ENCODE results near the gene PTPN4. TPM values are rescaled to one million over a fixed set of nuclear protein-coding genes. Genes with fewer than 3 reads are reported as not detected.

Gene PTPN4
- total and polyA plus RNA-seq, 3 donors from 2014 or later, result 19.7 to 80.5 (median 58.5) TPM

DNA sequence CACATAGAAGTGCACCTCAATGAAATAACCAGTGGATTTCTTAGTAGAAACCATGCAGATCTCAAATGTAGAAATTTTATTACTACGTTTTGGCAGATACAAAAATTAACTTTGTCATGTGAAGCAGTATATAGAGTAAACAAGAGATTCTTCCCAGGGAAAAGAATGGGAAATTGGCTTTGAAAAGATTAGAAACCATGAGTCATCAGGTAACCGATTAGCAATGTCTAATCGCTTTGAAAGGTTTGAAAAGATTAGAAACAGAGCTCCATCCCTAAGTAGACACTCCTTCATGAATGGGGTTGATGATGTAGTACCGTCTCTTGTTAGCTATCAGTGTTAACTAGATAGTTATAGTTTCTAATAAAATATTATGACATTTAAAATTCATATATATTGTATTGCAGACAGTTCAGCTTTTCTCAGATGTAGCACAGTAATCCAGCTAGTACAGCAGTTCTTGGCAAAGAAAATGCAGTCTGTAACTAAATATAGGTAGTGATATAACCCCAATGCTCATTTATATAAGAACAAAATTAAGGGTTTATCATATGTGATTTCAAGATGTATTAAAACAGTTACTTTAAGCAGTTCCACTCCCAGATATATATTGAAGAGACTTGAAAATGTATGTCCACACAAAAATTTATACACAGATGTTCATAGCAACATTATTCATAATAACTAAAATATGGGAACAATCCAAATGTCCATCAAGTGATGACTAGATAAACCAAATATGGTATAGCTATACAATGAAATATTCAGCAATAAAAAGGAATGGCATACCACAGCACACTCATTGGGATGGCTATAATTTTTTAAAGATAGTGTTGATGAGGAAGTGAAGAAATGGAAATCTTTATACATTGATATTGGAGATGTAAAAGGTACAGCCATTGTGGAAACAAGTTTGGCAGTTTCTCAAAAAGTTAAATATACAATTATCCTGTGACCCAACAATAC lies 113.9 kb downstream of the PTPN4 start:
- Histone ChIP-seq H3K27me3 (no peaks in the 10 kb centered on the region), H3K27ac (no peak overlapping the region), H3K4me1 (no peaks in the 10 kb centered on the region), H3K36me3 (ENCODE audit: low read depth, missing control alignments) (no peaks in the 10 kb centered on the region), H3K4me3 (no peak overlapping the region), H3K9me3 (no peaks in the 10 kb centered on the region)
- TF ChIP-seq, protein P1, sequence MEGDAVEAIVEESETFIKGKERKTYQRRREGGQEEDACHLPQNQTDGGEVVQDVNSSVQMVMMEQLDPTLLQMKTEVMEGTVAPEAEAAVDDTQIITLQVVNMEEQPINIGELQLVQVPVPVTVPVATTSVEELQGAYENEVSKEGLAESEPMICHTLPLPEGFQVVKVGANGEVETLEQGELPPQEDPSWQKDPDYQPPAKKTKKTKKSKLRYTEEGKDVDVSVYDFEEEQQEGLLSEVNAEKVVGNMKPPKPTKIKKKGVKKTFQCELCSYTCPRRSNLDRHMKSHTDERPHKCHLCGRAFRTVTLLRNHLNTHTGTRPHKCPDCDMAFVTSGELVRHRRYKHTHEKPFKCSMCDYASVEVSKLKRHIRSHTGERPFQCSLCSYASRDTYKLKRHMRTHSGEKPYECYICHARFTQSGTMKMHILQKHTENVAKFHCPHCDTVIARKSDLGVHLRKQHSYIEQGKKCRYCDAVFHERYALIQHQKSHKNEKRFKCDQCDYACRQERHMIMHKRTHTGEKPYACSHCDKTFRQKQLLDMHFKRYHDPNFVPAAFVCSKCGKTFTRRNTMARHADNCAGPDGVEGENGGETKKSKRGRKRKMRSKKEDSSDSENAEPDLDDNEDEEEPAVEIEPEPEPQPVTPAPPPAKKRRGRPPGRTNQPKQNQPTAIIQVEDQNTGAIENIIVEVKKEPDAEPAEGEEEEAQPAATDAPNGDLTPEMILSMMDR (IDR thresholded peaks at IDR 0.05), result no peak
- no peak for TF ChIP-seq POLR2A (IDR thresholded peaks at IDR 0.05)
- intact Hi-C loops (cut with DNase I; ENCODE audit: low total_unique reads), result no loop called here
- no peak for DNase-seq
- 86 to 93% methylated on average over 4 of the region's 4 CpGs for WGBS, 2 donors

DNA sequence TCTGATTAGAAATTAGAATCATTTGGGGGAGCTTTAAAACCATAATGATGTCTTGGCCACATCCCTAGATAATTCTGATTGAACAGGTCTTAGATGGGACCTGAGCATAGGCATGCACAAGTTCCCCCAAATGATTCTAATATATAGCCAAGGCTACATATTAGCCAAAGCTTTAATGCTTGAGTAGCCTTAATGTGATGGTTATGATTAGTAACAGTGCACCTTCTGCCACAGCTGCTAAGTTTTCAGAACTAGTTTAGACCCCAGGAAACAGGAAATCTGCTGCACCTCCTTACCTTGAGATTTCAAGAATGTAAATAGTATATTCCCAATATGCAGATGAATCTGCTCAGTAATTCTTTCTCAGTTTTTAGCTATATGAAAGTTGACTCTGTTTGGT lies 119.8 kb downstream of the PTPN4 start:
- Histone ChIP-seq H3K4me3 (no peak overlapping the region), H3K4me1 (no peaks in the 10 kb centered on the region), H3K9me3 (no peaks in the 10 kb centered on the region), H3K27ac (no peak overlapping the region), H3K36me3 (ENCODE audit: low read depth, missing control alignments) (no peaks in the 10 kb centered on the region), H3K27me3 (no peaks in the 10 kb centered on the region)
- no peak for DNase-seq
- intact Hi-C loops (cut with DNase I; ENCODE audit: low total_unique reads), result no loop called here
- TF ChIP-seq POLR2A (IDR thresholded peaks at IDR 0.05), result no peak
- TF ChIP-seq, protein P1 (IDR thresholded peaks at IDR 0.05), result no peak

DNA sequence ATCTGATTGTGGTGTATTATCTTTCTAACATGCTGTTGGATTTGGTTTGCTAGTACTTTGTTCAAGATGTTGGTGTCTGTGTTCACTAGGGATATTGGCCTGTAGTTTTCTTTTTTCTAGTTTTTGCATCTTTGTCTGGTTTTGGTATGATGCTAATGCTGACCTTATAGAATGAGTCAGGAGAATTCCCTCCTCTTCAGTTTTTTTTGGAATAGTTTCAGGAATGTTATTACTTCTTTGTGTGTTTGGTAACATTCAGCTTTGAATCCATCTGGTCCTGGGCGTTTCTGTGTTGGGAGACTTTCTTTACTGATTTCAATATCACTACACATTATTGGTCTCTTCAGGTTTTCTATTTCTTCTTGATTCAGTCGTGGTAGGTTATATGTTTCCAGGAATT lies 129.0 kb downstream of the PTPN4 start:
- intact Hi-C loops (cut with DNase I; ENCODE audit: low total_unique reads), result no loop called here
- Histone ChIP-seq H3K27ac (no peak overlapping the region), H3K9me3 (no peaks in the 10 kb centered on the region), H3K36me3 (ENCODE audit: low read depth, missing control alignments) (no peaks in the 10 kb centered on the region), H3K4me1 (no peaks in the 10 kb centered on the region), H3K4me3 (no peak overlapping the region), H3K27me3 (no peaks in the 10 kb centered on the region)
- 66 to 71% methylated on average over 2 of the region's 2 CpGs for WGBS, 2 donors
- TF ChIP-seq POLR2A (IDR thresholded peaks at IDR 0.05), result no peak
- TF ChIP-seq, protein P1 (IDR thresholded peaks at IDR 0.05), result no peak
- DNase-seq, result no peak

DNA sequence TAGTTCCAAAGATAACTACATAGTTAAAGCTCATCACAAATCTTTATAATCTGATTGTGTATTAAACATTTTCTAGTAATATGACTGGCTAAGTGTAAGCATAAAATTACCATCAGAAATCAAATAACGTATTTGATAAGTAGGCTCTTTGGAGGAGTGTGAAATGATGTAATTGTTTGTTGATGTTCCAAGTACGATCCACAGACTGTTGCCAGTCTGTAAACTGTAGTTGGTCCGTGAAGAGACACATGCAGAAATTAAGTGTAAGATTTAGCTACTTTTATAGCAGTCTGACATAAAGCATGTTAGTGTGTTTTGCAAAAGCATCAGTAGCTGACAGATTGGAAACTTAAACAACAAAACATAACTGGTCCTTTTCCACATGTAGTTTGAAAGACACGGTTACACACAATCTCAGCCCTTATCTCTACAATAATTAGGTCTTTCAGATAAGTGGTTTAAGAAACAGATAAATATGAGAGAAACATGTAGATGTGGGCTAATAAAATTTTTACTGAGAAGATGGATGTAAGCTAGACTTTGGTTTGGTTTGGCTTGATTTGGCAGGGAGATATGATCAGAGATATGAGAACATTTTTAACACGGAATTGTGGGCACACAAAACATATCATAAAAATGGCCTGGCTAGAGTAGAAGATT lies 138.1 kb downstream of the PTPN4 start:
- no peak overlapping the region for H3K27ac ChIP-seq
- H3K9me3 ChIP-seq, result no peaks in the 10 kb centered on the region
- H3K36me3 ChIP-seq (ENCODE audit: low read depth, missing control alignments), result no peaks in the 10 kb centered on the region
- H3K4me1 ChIP-seq, result no peaks in the 10 kb centered on the region
- intact Hi-C loops (cut with DNase I; ENCODE audit: low total_unique reads), result no loop called here
- TF ChIP-seq, protein P1 (IDR thresholded peaks at IDR 0.05), result no peak
- no peak for TF ChIP-seq POLR2A (IDR thresholded peaks at IDR 0.05)
- no peaks in the 10 kb centered on the region for H3K27me3 ChIP-seq
- no peak overlapping the region for H3K4me3 ChIP-seq
- DNase-seq, result no peak
- 68 to 79% methylated on average over 5 of the region's 5 CpGs for WGBS, 2 donors

Measured in testis (tissue), 3 donors.